SJSA1 (cell line): ENCODE data around the gene LRRC59. TPM values are rescaled to one million over a fixed set of nuclear protein-coding genes. Genes with fewer than 3 reads are reported as not detected.
A peak's percentile ranks its signal among the peaks of the same experiment; 100 is the strongest.
"Not testable (repeated sequence)": the region's sequence is repeated elsewhere in the genome, so short reads cannot be mapped to it uniquely, and the experiment has no call there.

ENCODE experiments used
- DNase-seq, 2 experiments: peaks; one replicate each; pipeline ENCODE4 v3.0.0-alpha.2; 2015 to 2020; ENCODE audit warnings: low spot score in 2 of 2, low read depth in 1 of 2
- H3K27ac ChIP-seq: fragments of 250-450 bp; sonication (Bioruptor Pico); 2 replicates; pipeline ENCODE4 v1.5.1; 2020; ENCODE audit warnings: mild to moderate bottlenecking, moderate library complexity
- H3K27me3 ChIP-seq: fragments of 250-450 bp; sonication (Bioruptor Pico); replicated peaks from 2 replicates; pipeline ENCODE4 v1.5.1; 2020; ENCODE audit warnings: mild to moderate bottlenecking, moderate library complexity
- H3K36me3 ChIP-seq: fragments of 250-450 bp; sonication (Bioruptor Pico); 2 replicates; pipeline ENCODE4 v1.5.1; 2020; ENCODE audit warnings: mild to moderate bottlenecking
- H3K4me1 ChIP-seq: fragments of 250-450 bp; sonication (Bioruptor Pico); replicated peaks from 2 replicates; pipeline ENCODE4 v1.6.1; 2021; ENCODE audit warnings: mild to moderate bottlenecking
- H3K4me3 ChIP-seq: fragments of 250-450 bp; sonication (Bioruptor Pico); 2 replicates; pipeline ENCODE4 v1.5.1; 2020; ENCODE audit warnings: mild to moderate bottlenecking
- H3K9me3 ChIP-seq: fragments of 250-450 bp; sonication (Bioruptor Pico); replicated peaks from 2 replicates; pipeline ENCODE4 v1.5.1; 2020; ENCODE audit warnings: mild to moderate bottlenecking
- total RNA-seq: library from RNA; depleted of rRNA; stranded (reverse); fragments of >200 nt; shearing (Covaris generic); gene quantifications from 2 replicates; pipeline ENCODE4 v1.2.3, GENCODE V29; 2014

Gene LRRC59
- total RNA-seq, 1 experiment from 2014 or later, result 329 TPM

DNA sequence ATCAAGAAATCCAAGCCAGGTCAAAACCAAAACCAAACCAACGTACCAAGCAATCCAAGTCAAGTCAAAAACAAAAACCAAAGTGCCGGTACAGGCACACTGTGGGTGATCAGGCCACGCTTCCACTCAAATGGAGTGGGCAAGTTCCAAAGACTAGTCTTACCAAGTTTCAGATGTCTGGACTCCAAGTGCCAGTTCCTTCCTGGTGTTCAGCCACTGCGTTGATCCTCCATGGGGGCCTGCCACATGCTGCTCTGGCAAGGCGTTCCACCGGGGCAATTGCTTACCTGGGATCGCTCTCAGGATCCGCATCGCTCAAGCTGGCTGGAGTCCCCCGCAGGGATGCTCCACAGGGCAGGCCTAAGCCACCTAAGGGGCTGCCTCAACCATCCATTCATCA is 22.3 kb upstream of the LRRC59 start:
- not testable (repeated sequence) for H3K4me3 ChIP-seq, H3K9me3 ChIP-seq, DNase-seq

DNA sequence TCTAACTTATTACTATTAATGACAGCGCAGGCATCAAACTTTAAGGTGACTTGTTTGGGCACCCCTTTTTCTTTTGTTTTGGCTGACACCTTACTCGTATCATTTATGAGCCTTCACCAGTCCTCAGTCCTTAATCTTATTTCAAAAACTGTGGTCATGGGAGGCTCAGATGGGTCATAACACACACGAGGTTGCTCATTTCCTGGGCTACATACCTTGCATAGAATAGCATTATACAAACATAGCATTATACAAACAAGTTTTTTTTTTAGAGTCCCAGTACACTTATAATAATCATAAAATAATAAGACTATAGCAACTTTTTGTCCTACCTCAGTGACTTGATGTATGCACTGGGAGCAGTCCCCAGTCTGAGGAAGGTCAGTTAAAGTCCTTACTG is 17.5 kb upstream of the LRRC59 start:
- Histone ChIP-seq H3K36me3 (no peaks in the 10 kb centered on the region), H3K9me3 (no peaks in the 10 kb centered on the region; the same call in 1 of the 2 replicates), H3K27me3 (peaks cover 4% of the 10 kb centered on the region; the same call in 1 of the 2 replicates), H3K4me3 (no peak overlapping the region), H3K4me1 (peaks cover 3% of the 10 kb centered on the region; the same call in 1 of the 2 replicates), H3K27ac (no peak overlapping the region)
- no peak for DNase-seq

More for the DNA sequence above, 22.3 kb upstream of the LRRC59 start:
- H3K36me3 ChIP-seq, H3K27me3 ChIP-seq, H3K27ac ChIP-seq: not testable (repeated sequence)
- peaks cover 21% of the 10 kb centered on the region for H3K4me1 ChIP-seq

DNA sequence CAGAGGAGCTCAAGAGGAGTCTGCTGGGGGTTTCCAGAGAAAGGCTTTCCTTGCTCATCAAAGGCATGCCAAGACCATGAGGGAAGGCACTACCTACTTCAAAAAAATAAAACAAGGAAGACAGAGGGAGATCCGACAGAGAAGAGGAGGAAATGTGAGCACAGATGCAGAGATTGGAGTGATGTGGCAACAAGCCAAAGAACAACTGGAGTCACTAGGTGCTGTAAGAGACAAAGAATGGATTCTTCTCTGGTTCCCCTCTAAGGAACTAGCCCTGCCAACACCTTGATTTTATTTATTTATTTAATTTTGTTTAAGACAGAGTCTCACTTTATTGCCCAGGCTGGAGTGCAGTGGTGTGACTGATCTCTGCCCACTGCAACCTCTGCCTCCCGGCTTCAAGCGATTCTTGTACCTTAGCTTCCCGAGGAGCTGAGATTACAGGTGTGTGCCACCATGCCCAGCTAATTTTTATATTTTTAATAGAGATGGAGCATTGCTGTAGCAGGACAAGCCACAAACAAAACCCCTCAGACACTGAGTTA is 14.9 kb upstream of the LRRC59 start:
- Histone ChIP-seq H3K4me3 (no peak overlapping the region), H3K27me3 (peaks cover 12% of the 10 kb centered on the region), H3K27ac (no peak overlapping the region), H3K36me3 (no peaks in the 10 kb centered on the region), H3K9me3 (no peaks in the 10 kb centered on the region; the same call in 1 of the 2 replicates), H3K4me1 (peaks cover 3% of the 10 kb centered on the region; the same call in 1 of the 2 replicates)
- DNase-seq, result no peak

DNA sequence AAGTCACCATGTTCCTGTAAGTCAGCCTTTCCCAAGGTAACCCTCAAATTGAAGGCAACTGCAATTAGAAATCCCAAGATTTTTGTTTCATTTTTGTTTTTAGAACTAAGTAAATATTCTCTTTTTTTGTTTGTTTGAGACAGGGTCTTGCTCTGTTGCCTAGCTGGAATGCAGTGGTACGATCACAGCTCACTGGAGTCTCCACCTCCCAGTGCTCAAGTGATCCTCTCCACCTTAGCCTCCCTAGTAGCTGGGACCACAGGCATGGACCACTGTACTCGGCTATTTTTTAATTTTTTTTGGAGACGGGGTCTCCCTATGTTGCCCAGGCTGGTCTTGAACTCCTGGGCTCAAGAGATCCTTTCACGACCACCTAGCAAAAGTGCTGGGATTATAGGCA is 10.6 kb upstream of the LRRC59 start:
- no peak for DNase-seq
- Histone ChIP-seq H3K9me3 (no peaks in the 10 kb centered on the region; the same call in 1 of the 2 replicates), H3K27ac (no peak overlapping the region), H3K4me3 (no peak overlapping the region), H3K36me3 (no peaks in the 10 kb centered on the region), H3K27me3 (peaks cover 19% of the 10 kb centered on the region), H3K4me1 (no peaks in the 10 kb centered on the region)

DNA sequence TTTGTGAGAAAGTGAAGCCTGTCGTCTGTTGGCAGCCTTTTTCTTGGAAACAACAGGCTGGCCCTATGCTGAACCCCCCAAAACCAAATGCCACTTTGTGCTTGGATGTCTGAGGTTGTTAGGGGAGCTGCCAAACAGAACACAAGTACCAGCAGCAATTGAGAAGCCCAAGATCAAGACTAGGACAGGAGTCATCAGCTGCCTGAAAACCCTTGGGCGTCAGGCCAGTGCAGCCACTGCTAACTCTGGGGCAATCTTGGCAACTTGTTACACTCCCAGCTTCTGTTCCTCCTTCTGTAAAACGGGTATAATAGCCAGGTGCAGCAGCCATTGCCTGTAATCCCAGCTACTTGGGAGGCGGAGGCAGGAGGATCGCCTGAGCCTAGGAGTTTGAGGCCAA is 9.3 kb upstream of the LRRC59 start:
- H3K27me3 ChIP-seq, result peaks cover 19% of the 10 kb centered on the region
- DNase-seq, result no peak

DNA sequence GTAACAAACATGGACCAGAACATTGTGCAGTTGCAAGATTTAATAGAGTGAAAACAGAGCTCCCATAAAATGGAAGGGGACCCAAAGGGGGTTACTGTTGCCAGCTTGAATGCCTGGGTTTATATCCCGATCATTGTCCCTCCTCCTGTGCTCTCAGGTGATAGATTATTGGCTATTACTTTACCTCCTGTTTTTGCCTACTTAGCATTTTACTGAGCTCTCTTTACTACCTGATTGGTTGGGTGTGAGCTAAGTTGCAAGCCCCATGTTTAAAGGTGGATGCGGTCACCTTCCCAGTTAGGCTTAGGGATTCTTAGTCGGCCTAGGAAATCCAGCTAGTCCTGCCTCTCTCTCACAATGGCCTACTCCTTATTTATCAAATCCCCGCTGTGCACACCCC is 8.0 kb upstream of the LRRC59 start:
- not testable (repeated sequence) for H3K27ac ChIP-seq, H3K4me3 ChIP-seq, DNase-seq

More for the DNA sequence above, 9.3 kb upstream of the LRRC59 start:
- H3K4me3 ChIP-seq, result no peak overlapping the region
- H3K9me3 ChIP-seq, result no peaks in the 10 kb centered on the region
- no peaks in the 10 kb centered on the region for H3K36me3 ChIP-seq
- H3K4me1 ChIP-seq, result no peaks in the 10 kb centered on the region
- no peak overlapping the region for H3K27ac ChIP-seq

DNA sequence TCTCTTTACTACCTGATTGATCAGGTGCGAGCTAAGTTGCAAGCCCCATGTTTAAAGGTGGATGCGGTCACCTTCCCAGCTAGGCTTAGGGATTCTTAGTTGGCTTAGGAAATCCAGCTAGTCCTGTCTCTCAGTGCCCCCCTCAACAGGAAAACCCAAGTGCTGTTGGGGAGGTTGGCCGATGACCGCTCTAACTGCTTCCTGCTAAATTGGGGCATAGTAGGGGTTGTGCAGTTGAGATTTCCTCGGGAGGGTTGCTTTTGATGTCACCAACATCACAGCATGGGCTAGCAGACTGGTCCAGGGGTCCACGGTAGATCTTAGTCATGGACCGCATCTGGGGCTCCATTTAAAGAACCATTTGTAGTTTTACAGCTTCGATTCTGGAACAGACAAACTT is 2.3 kb upstream of the LRRC59 start:
- H3K27me3 ChIP-seq, H3K4me3 ChIP-seq, DNase-seq, H3K27ac ChIP-seq, H3K9me3 ChIP-seq: not testable (repeated sequence)
- Histone ChIP-seq H3K4me1 (peaks cover 18% of the 10 kb centered on the region), H3K36me3 (peaks cover 25% of the 10 kb centered on the region)

More for the DNA sequence above, 8.0 kb upstream of the LRRC59 start:
- H3K4me1 ChIP-seq, H3K36me3 ChIP-seq, H3K9me3 ChIP-seq: not testable (repeated sequence)
- H3K27me3 ChIP-seq, result peaks cover 18% of the 10 kb centered on the region

DNA sequence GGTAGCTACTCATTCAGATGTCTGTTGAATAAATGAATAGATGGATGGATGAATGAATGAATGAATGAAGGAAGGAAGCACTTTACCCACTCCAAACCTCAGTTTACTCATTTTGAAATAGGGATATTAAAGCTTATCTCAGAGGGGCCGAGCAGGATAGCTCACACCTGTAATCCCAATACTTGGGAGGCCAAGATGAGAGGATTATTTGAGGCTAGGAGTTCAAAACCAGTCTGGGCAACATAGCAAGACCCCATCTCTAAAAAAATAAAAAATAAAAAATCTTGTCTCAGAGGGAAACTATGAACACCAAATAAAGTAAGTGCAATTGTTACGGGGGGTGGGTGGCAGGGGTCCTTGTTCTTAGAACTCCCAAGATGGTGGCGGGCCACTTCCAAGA is 1.3 kb upstream of the LRRC59 start:
- not testable (repeated sequence) for H3K27me3 ChIP-seq, DNase-seq, H3K9me3 ChIP-seq

DNA sequence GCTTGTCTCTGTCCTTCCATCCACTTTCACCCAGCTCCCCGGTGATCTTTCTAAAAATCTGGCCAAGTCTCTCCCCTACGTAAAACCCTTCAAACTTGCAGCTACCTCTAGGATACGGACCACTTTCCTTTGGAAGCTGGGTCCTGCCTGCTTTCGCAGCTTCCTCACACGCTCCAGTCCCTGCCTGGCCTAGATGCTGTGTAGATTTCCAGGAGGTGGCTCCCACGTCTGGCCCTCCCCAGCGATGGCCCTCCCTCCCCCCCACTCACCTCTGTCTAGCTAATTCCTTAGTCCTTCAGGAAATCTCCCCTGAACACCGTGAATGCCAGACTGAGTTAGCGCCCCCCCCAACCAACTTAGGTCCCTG is 579 bp upstream of the LRRC59 start:
- H3K36me3 ChIP-seq, result peaks cover 42% of the 10 kb centered on the region
- peaks cover 18% of the 10 kb centered on the region for H3K4me1 ChIP-seq
- H3K27me3 ChIP-seq, result no peaks in the 10 kb centered on the region
- 0 out of 2 replicates have a peak, but pooled peaks cover 3% of the 10 kb centered on the region for H3K9me3 ChIP-seq
- no peak overlapping the region for H3K27ac ChIP-seq
- H3K4me3 ChIP-seq, result peak overlapping the region; percentile 79
- no peak for DNase-seq

More for the DNA sequence above, 1.3 kb upstream of the LRRC59 start:
- Histone ChIP-seq H3K36me3 (peaks cover 34% of the 10 kb centered on the region), H3K4me1 (peaks cover 18% of the 10 kb centered on the region)
- H3K27ac ChIP-seq, H3K4me3 ChIP-seq: not testable (repeated sequence)

DNA sequence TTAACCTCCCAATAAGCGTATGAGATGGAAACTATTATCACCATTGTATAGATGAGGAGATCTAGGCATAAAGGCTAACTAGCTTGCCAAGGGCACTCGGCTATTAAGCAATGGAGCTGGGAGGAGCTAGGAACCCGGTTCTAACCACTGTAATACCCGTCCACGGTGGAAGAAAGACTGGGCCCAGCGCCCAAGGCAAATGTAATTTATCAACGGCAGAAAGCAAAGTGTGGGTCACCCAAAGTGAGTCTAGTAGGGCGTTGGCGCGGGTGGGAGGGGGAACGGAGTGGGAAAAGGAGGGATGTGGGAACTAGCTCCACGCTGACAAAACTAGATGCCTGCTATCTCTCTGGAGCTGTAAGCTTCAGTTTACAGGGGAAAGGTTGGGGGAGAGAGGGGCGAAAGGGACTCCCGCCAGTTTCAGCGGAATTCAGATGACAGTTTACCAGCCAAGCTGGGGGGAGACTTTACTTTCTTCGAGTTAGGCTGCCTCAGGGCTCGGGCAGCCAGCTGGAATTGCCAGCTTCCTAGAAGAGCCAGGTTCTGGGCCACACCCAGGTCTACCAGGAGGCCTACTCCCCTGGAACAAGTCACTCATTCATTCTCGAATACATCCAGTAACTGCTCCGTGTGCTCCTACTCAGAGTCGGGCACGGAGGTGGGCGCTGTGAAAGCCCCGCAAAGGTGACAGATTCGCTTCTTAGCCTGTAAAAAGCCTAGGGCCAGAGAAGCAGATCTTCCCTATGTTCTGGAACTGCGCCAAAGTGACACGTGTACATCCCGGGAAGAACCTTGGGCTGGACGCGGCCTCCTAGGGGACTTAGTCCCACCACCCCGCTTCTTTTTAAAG is 837 bp downstream of the LRRC59 start:
- peak; percentile 66 to 76 for DNase-seq

DNA sequence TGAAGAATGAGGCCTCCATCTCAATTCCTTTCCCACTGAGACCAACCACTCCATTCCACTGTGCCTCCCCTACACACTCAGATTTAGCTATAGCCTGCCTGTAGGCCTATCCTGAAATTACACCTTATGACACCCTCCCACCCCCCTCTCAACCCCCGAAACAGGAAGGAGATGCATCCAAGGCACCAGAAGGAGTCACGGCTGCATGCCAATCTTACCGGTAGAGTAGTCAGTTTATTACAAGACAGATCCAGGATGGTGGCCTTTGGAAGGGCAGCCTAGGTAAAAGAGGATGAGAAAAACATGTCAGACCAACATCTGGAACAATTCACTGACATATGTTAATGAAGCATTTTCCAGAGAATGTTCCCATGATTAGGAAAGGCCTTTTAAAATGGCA is 2.6 kb downstream of the LRRC59 start:
- H3K27me3 ChIP-seq, result no peaks in the 10 kb centered on the region
- H3K9me3 ChIP-seq, result 0 out of 2 replicates have a peak, but pooled peaks cover 3% of the 10 kb centered on the region
- no peak for DNase-seq
- peaks cover 74% of the 10 kb centered on the region for H3K36me3 ChIP-seq
- no peak overlapping the region for H3K4me3 ChIP-seq
- H3K27ac ChIP-seq, result no peak overlapping the region
- peaks cover 18% of the 10 kb centered on the region for H3K4me1 ChIP-seq

More for the DNA sequence above, 837 bp downstream of the LRRC59 start:
- Histone ChIP-seq H3K36me3 (peaks cover 56% of the 10 kb centered on the region), H3K27me3 (no peaks in the 10 kb centered on the region), H3K4me1 (peaks cover 18% of the 10 kb centered on the region), H3K27ac (peak overlapping the region; percentile 78), H3K4me3 (peak overlapping the region; percentile 79), H3K9me3 (0 out of 2 replicates have a peak, but pooled peaks cover 3% of the 10 kb centered on the region)

DNA sequence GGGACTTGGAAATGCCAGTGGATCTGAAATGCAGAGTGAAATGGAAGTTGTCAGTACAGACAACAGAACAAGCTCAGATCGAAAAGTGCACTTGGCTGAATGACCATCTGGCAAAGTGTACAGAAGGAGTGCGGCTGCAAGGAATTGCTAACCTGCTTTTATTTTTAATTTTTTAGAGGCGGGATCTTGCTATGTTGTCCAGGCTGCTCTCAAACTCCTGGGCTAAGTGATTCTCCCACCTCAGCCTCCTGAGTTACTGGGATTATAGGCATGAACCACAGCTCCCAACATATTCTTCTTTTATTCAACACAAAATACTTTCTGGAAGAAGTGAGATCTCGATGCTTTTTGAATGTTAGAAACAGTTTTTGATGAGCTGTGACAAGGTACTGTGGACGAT is 3.6 kb downstream of the LRRC59 start:
- Histone ChIP-seq H3K27me3 (no peaks in the 10 kb centered on the region), H3K4me1 (peaks cover 18% of the 10 kb centered on the region), H3K9me3 (no peaks in the 10 kb centered on the region), H3K36me3 (peaks cover 84% of the 10 kb centered on the region), H3K27ac (no peak overlapping the region), H3K4me3 (no peak overlapping the region)
- DNase-seq, result no peak

DNA sequence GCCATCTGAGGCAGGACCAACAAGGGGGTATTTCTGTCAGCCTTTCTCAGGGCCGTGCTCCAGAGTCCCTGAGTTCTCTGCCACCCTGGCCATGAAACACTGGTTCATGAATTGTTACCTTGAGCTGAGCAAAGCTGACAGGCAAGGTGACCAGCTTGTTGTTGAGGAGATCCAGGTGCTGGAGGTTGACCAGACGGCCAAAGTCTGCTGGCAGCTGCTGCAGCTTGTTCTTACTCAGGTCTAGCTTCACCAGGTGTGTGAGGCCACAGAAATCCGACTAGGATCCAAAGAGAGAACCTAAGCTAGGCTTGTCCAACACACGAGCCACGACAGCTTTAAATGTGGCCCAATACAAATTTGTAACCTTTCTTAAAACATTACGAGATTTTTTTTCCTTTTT is 4.7 kb downstream of the LRRC59 start:
- Histone ChIP-seq H3K27me3 (no peaks in the 10 kb centered on the region), H3K9me3 (no peaks in the 10 kb centered on the region), H3K4me3 (no peak overlapping the region), H3K4me1 (peaks cover 15% of the 10 kb centered on the region), H3K36me3 (peaks cover 95% of the 10 kb centered on the region), H3K27ac (no peak overlapping the region)
- DNase-seq, result no peak

DNA sequence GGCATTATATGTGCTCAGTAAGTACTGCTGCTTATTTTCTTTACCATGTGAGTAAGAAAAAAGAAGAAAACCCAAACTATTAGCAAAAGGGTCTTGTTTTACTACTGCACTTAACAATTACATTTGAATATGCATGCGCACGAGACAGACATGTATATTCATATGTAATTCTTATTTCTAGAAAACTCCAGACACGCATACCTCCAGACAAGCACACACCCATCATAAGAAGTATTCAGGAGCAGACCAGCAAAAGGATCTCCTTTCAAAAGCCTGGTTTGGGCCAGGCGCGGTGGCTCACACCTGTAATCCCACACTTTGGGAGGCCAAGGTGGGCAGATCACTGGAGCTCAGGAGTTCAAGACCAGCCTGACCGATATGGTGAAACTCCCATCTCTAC is 7.8 kb downstream of the LRRC59 start:
- Histone ChIP-seq H3K4me3 (no peak overlapping the region), H3K27me3 (no peaks in the 10 kb centered on the region), H3K27ac (no peak overlapping the region), H3K9me3 (no peaks in the 10 kb centered on the region), H3K4me1 (no peaks in the 10 kb centered on the region), H3K36me3 (peaks cover 100% of the 10 kb centered on the region)
- DNase-seq, result no peak
